ENCODE data around the gene HSD17B1. TPM values are rescaled to one million over a fixed set of nuclear protein-coding genes. Genes with fewer than 3 reads are reported as not detected.

Gene HSD17B1
- 2.1 and 6.0 TPM in 2 replicates for total RNA-seq

GRCh38 chr17:42552736-42553135 is at the start of gene HSD17B1:
TSS of gene HSD17B1 (plus strand) at chr17:42552923. CDS start at chr17:42552934, 11 bp downstream.

GRCh38 chr17:42536048-42536371 is 16.7 kb upstream of the HSD17B1 start, which contains the start of gene NAGLU:
TSS of gene NAGLU (plus strand) at chr17:42536241. CDS start at chr17:42536273, 32 bp downstream.

GRCh38 chr17:42561897-42562387 is 9.2 kb downstream of the HSD17B1 start, which contains the start of gene COASY:
TSS of gene COASY (plus strand) at chr17:42562148. CDS start at chr17:42562623, 475 bp downstream.

GRCh38 chr17:42566883-42567573 is 14.3 kb downstream of the HSD17B1 start, which contains the start of gene MLX:
TSS of gene MLX (plus strand) at chr17:42567100. CDS start at chr17:42567125, 25 bp downstream.

GRCh38 chr17:42577532-42578281 is 25.0 kb downstream of the HSD17B1 start, which contains the start of gene PSMC3IP:
TSS of gene PSMC3IP (minus strand) at chr17:42577729. CDS start at chr17:42577686, 43 bp downstream.

Other genes with a start within 250 kb of the HSD17B1 start
- 128 and 160 TPM in 2 replicates for gene STAT3, start 164.5 kb upstream of the HSD17B1 start, total RNA-seq
- 781 and 918 TPM in 2 replicates for gene CAVIN1, start 129.7 kb upstream of the HSD17B1 start, total RNA-seq
- 20.6 and 22.4 TPM in 2 replicates for gene ATP6V0A1, start 94.0 kb upstream of the HSD17B1 start, total RNA-seq
- gene NAGLU, start 16.7 kb upstream of the HSD17B1 start, total RNA-seq: 68.9 and 84.5 TPM in 2 replicates
- gene COASY, start 9.2 kb downstream of the HSD17B1 start, total RNA-seq: 15.7 and 33.8 TPM in 2 replicates
- 30.8 and 35.6 TPM in 2 replicates for gene MLX, start 14.2 kb downstream of the HSD17B1 start, total RNA-seq
- gene PSMC3IP, start 24.8 kb downstream of the HSD17B1 start, total RNA-seq: 1.6 and 2.2 TPM in 2 replicates
- 48.9 and 51.7 TPM in 2 replicates for gene RETREG3, start 56.5 kb downstream of the HSD17B1 start, total RNA-seq
- gene TUBG1, start 56.8 kb downstream of the HSD17B1 start, total RNA-seq: 43.9 and 57.3 TPM in 2 replicates
- gene TUBG2, start 106.4 kb downstream of the HSD17B1 start, total RNA-seq: 10.9 and 11.2 TPM in 2 replicates
- gene PLEKHH3, start 124.1 kb downstream of the HSD17B1 start, total RNA-seq: 19.6 and 19.9 TPM in 2 replicates
- gene CCR10, start 128.9 kb downstream of the HSD17B1 start, total RNA-seq: 1.3 and 7.8 TPM in 2 replicates
- 25.3 and 49.4 TPM in 2 replicates for gene CNTNAP1, start 129.6 kb downstream of the HSD17B1 start, total RNA-seq
- gene EZH1, start 192.1 kb downstream of the HSD17B1 start, total RNA-seq: 9.6 and 13.5 TPM in 2 replicates
- gene RAMP2, start 208.3 kb downstream of the HSD17B1 start, total RNA-seq: 0.65 and 1.4 TPM in 2 replicates
- gene VPS25, start 220.5 kb downstream of the HSD17B1 start, total RNA-seq: 77.3 and 82.1 TPM in 2 replicates
- 2.0 and 4.1 TPM in 2 replicates for gene WNK4, start 227.7 kb downstream of the HSD17B1 start, total RNA-seq
- 64.2 and 69.5 TPM in 2 replicates for gene COA3, start 245.8 kb downstream of the HSD17B1 start, total RNA-seq
- gene CNTD1, start 245.9 kb downstream of the HSD17B1 start, total RNA-seq: not detected in 2 replicates